ENCODE measurements around the gene LORICRIN. TPM values are rescaled to one million over a fixed set of nuclear protein-coding genes. Genes with fewer than 3 reads are reported as not detected.

The LORICRIN gene
- total RNA-seq, 2 experiments from 2014 or later, result not detected

- Mint-ChIP-seq H3K4me3 (no peak overlapping the region), H3K36me3 (ENCODE audit: low read depth) (no peaks in the 10 kb centered on the region), H3K27me3 (ENCODE audit: low read depth) (peaks cover 9% of the 10 kb centered on the region), H3K9me3 (ENCODE audit: insufficient read depth) (no peaks in the 10 kb centered on the region), H3K27ac (no peak overlapping the region), H3K4me1 (ENCODE audit: low read depth) (peaks cover 11% of the 10 kb centered on the region)
- ChIA-PET POLR2A (no interaction called here), CTCF (interaction anchor here (0.6 to 1.8 kb wide), 8 partner anchors 9 to 65 kb away, joined by 3 to 15 read pairs (median 4); partner anchors contain the start of gene LORICRIN)
- peak; percentile 51 for ATAC-seq
- no peak for DNase-seq
Observed at GRCh38 chr1:153288634-153289275, 29.3 kb downstream of the LORICRIN start.

- CTCF ChIA-PET, result no interaction called here
- Mint-ChIP-seq H3K36me3 (ENCODE audit: low read depth) (no peaks in the 10 kb centered on the region), H3K4me1 (ENCODE audit: low read depth) (peaks cover 18% of the 10 kb centered on the region), H3K4me3 (no peak overlapping the region), H3K27me3 (ENCODE audit: low read depth) (peaks cover 10% of the 10 kb centered on the region), H3K27ac (no peak overlapping the region), H3K9me3 (ENCODE audit: insufficient read depth) (no peaks in the 10 kb centered on the region)
- ATAC-seq (no peak), DNase-seq (no peak)
- POLR2A ChIA-PET, result no interaction called here
Observed at GRCh38 chr1:153291514-153291913, 32.0 kb downstream of the LORICRIN start.

GRCh38 chr1:153292185-153292584, 32.7 kb downstream of the LORICRIN start:
- H3K4me1 Mint-ChIP-seq (ENCODE audit: low read depth), result peaks cover 18% of the 10 kb centered on the region
- no peaks in the 10 kb centered on the region for H3K9me3 Mint-ChIP-seq (ENCODE audit: insufficient read depth)
- no peak overlapping the region for H3K4me3 Mint-ChIP-seq
- ChIA-PET CTCF (no interaction called here), POLR2A (no interaction called here)
- H3K27ac Mint-ChIP-seq, result no peak overlapping the region
- H3K36me3 Mint-ChIP-seq (ENCODE audit: low read depth), result no peaks in the 10 kb centered on the region
- H3K27me3 Mint-ChIP-seq (ENCODE audit: low read depth), result peaks cover 10% of the 10 kb centered on the region
- no peak for DNase-seq
- ATAC-seq, result no peak

- DNase-seq (no peak), ATAC-seq (no peak)
- H3K36me3 Mint-ChIP-seq (ENCODE audit: low read depth), result no peaks in the 10 kb centered on the region
- peaks cover 10% of the 10 kb centered on the region for H3K27me3 Mint-ChIP-seq (ENCODE audit: low read depth)
- no peaks in the 10 kb centered on the region for H3K9me3 Mint-ChIP-seq (ENCODE audit: insufficient read depth)
- ChIA-PET POLR2A (no interaction called here), CTCF (no interaction called here)
- H3K27ac Mint-ChIP-seq, result no peak overlapping the region
- no peak overlapping the region for H3K4me3 Mint-ChIP-seq
- H3K4me1 Mint-ChIP-seq (ENCODE audit: low read depth), result peaks cover 18% of the 10 kb centered on the region
Observed at GRCh38 chr1:153292740-153293479, 33.4 kb downstream of the LORICRIN start.

- Mint-ChIP-seq H3K4me3 (no peak overlapping the region), H3K9me3 (ENCODE audit: insufficient read depth) (no peaks in the 10 kb centered on the region), H3K27me3 (ENCODE audit: low read depth) (peaks cover 10% of the 10 kb centered on the region), H3K36me3 (ENCODE audit: low read depth) (no peaks in the 10 kb centered on the region), H3K4me1 (ENCODE audit: low read depth) (peaks cover 18% of the 10 kb centered on the region), H3K27ac (no peak overlapping the region)
- POLR2A ChIA-PET, result no interaction called here
- CTCF ChIA-PET, result no interaction called here
- DNase-seq, result no peak
- ATAC-seq, result no peak
Observed at GRCh38 chr1:153293480-153293775, 33.9 kb downstream of the LORICRIN start.

- ATAC-seq, result no peak
- CTCF ChIA-PET, result no interaction called here
- Mint-ChIP-seq H3K27me3 (ENCODE audit: low read depth) (peaks cover 10% of the 10 kb centered on the region), H3K9me3 (ENCODE audit: insufficient read depth) (no peaks in the 10 kb centered on the region), H3K36me3 (ENCODE audit: low read depth) (no peaks in the 10 kb centered on the region), H3K27ac (peak overlapping the region; percentile 18), H3K4me1 (ENCODE audit: low read depth) (peaks cover 18% of the 10 kb centered on the region), H3K4me3 (no peak overlapping the region)
- peak; percentile 24 for DNase-seq
- POLR2A ChIA-PET, result no interaction called here
Observed at GRCh38 chr1:153293851-153294250, 34.4 kb downstream of the LORICRIN start.

- Mint-ChIP-seq H3K27me3 (ENCODE audit: low read depth) (peaks cover 4% of the 10 kb centered on the region), H3K4me3 (no peak overlapping the region), H3K9me3 (ENCODE audit: insufficient read depth) (no peaks in the 10 kb centered on the region), H3K36me3 (ENCODE audit: low read depth) (no peaks in the 10 kb centered on the region), H3K27ac (no peak overlapping the region), H3K4me1 (ENCODE audit: low read depth) (no peaks in the 10 kb centered on the region)
- no peak for ATAC-seq
- ChIA-PET CTCF (interaction anchor here (1.4 to 2.9 kb wide), 3 partner anchors 13 to 208 kb away, joined by 3 to 15 read pairs (median 7); no protein-coding TSS in a partner anchor), POLR2A (no interaction called here)
- DNase-seq, result no peak
Observed at GRCh38 chr1:153302308-153302707, 42.8 kb downstream of the LORICRIN start.

- no peak overlapping the region for H3K27ac Mint-ChIP-seq
- no peaks in the 10 kb centered on the region for H3K36me3 Mint-ChIP-seq (ENCODE audit: low read depth)
- H3K9me3 Mint-ChIP-seq (ENCODE audit: insufficient read depth), result no peaks in the 10 kb centered on the region
- no peak for ATAC-seq
- CTCF ChIA-PET, result no interaction called here
- H3K27me3 Mint-ChIP-seq (ENCODE audit: low read depth), result peaks cover 4% of the 10 kb centered on the region
- H3K4me3 Mint-ChIP-seq, result no peak overlapping the region
- DNase-seq, result no peak
- no peaks in the 10 kb centered on the region for H3K4me1 Mint-ChIP-seq (ENCODE audit: low read depth)
- POLR2A ChIA-PET, result no interaction called here
Observed at GRCh38 chr1:153305682-153306081, 46.2 kb downstream of the LORICRIN start.

- no peak for ATAC-seq
- peaks cover 4% of the 10 kb centered on the region for H3K27me3 Mint-ChIP-seq (ENCODE audit: low read depth)
- no peak overlapping the region for H3K27ac Mint-ChIP-seq
- ChIA-PET CTCF (no interaction called here), POLR2A (no interaction called here)
- no peaks in the 10 kb centered on the region for H3K36me3 Mint-ChIP-seq (ENCODE audit: low read depth)
- no peak for DNase-seq
- no peaks in the 10 kb centered on the region for H3K4me1 Mint-ChIP-seq (ENCODE audit: low read depth)
- no peak overlapping the region for H3K4me3 Mint-ChIP-seq
- no peaks in the 10 kb centered on the region for H3K9me3 Mint-ChIP-seq (ENCODE audit: insufficient read depth)
Observed at GRCh38 chr1:153306303-153307220, 47.1 kb downstream of the LORICRIN start.

- DNase-seq (no peak), ATAC-seq (no peak)
- no peaks in the 10 kb centered on the region for H3K4me1 Mint-ChIP-seq (ENCODE audit: low read depth)
- H3K9me3 Mint-ChIP-seq (ENCODE audit: insufficient read depth), result no peaks in the 10 kb centered on the region
- H3K36me3 Mint-ChIP-seq (ENCODE audit: low read depth), result no peaks in the 10 kb centered on the region
- ChIA-PET CTCF (no interaction called here), POLR2A (no interaction called here)
- H3K27ac Mint-ChIP-seq, result no peak overlapping the region
- H3K27me3 Mint-ChIP-seq (ENCODE audit: low read depth), result peaks cover 4% of the 10 kb centered on the region
- H3K4me3 Mint-ChIP-seq, result no peak overlapping the region
Observed at GRCh38 chr1:153307221-153307600, 47.7 kb downstream of the LORICRIN start.

- DNase-seq, result no peak
Observed at GRCh38 chr1:153308540-153308939, 49.1 kb downstream of the LORICRIN start.

GRCh38 chr1:153309441-153309840, 50.0 kb downstream of the LORICRIN start:
- ChIA-PET CTCF (no interaction called here), POLR2A (no interaction called here)
- H3K36me3 Mint-ChIP-seq (ENCODE audit: low read depth), result no peaks in the 10 kb centered on the region
- DNase-seq, result no peak
- no peaks in the 10 kb centered on the region for H3K4me1 Mint-ChIP-seq (ENCODE audit: low read depth)
- ATAC-seq, result no peak
- H3K9me3 Mint-ChIP-seq (ENCODE audit: insufficient read depth), result no peaks in the 10 kb centered on the region
- peaks cover 7% of the 10 kb centered on the region for H3K27me3 Mint-ChIP-seq (ENCODE audit: low read depth)
- no peak overlapping the region for H3K27ac Mint-ChIP-seq
- no peak overlapping the region for H3K4me3 Mint-ChIP-seq

More at GRCh38 chr1:153308540-153308939, 49.1 kb downstream of the LORICRIN start:
- Mint-ChIP-seq H3K27me3 (ENCODE audit: low read depth) (peaks cover 4% of the 10 kb centered on the region), H3K4me3 (no peak overlapping the region), H3K36me3 (ENCODE audit: low read depth) (no peaks in the 10 kb centered on the region), H3K27ac (no peak overlapping the region), H3K4me1 (ENCODE audit: low read depth) (no peaks in the 10 kb centered on the region), H3K9me3 (ENCODE audit: insufficient read depth) (no peaks in the 10 kb centered on the region)
- no peak for ATAC-seq
- ChIA-PET CTCF (no interaction called here), POLR2A (no interaction called here)

Data from activated CD8-positive, alpha-beta T cell treated with anti-CD3 and anti-CD28 coated beads, Interleukin-2, amount 10 ng/mL, durations not matched to agents 7 days and 5 days (primary cell).